ENCODE measurements around the gene SMIM14. TPM values are rescaled to one million over a fixed set of nuclear protein-coding genes. Genes with fewer than 3 reads are reported as not detected.

The SMIM14 gene
- total RNA-seq, 3 donors from 2014 or later (not counting 1 experiment from before 2014, with no cell fraction given) = 12.6 to 21.8 (median 15.2) TPM

GRCh38 chr4:39502019-39502663, 136.5 kb downstream of the SMIM14 start:
- Histone ChIP-seq H3K36me3 (ENCODE audit: control insufficient read depth, insufficient read depth, low read length) (peaks cover 50% of the 10 kb centered on the region), H3K4me1 (ENCODE audit: control insufficient read depth, insufficient read depth, low read length) (no peaks in the 10 kb centered on the region), H3K4me3 (ENCODE audit: low read length) (no peak overlapping the region), H3K27me3 (ENCODE audit: control insufficient read depth, insufficient read depth, low read length) (no peaks in the 10 kb centered on the region), H3K9me3 (ENCODE audit: control insufficient read depth, insufficient read depth, low read length) (no peaks in the 10 kb centered on the region), H3K27ac (ENCODE audit: low read length) (no peak overlapping the region)
- no peak for TF ChIP-seq CTCF (IDR thresholded peaks at IDR 0.05)
- intact Hi-C loops (cut with micrococcal nuclease) = no loop called here
- Mint-ChIP-seq H3K9me3 (no peaks in the 10 kb centered on the region), H3K27ac (no peak overlapping the region), H3K27me3 (ENCODE audit: low read depth in 2 of 2) (no peaks in the 10 kb centered on the region), H3K36me3 (peaks cover 19% of the 10 kb centered on the region), H3K4me1 (no peaks in the 10 kb centered on the region), H3K4me3 (no peak overlapping the region)
- DNase-seq (no peak), ATAC-seq (no peak)

- H3K4me3 ChIP-seq (ENCODE audit: low read length) = no peak overlapping the region
- Mint-ChIP-seq H3K27me3 (ENCODE audit: low read depth in 2 of 2) (no peaks in the 10 kb centered on the region), H3K27ac (no peak overlapping the region), H3K9me3 (no peaks in the 10 kb centered on the region), H3K4me1 (no peaks in the 10 kb centered on the region), H3K4me3 (no peak overlapping the region), H3K36me3 (peaks cover 6% of the 10 kb centered on the region)
- H3K4me1 ChIP-seq (ENCODE audit: control insufficient read depth, insufficient read depth, low read length) = no peaks in the 10 kb centered on the region
- H3K27ac ChIP-seq (ENCODE audit: low read length) = no peak overlapping the region
- ATAC-seq = no peak
- no peaks in the 10 kb centered on the region for H3K9me3 ChIP-seq (ENCODE audit: control insufficient read depth, insufficient read depth, low read length)
- TF ChIP-seq CTCF (IDR thresholded peaks at IDR 0.05) = no peak
- no peaks in the 10 kb centered on the region for H3K27me3 ChIP-seq (ENCODE audit: control insufficient read depth, insufficient read depth, low read length)
- intact Hi-C loops (cut with micrococcal nuclease) = no loop called here
- peaks cover 24% of the 10 kb centered on the region for H3K36me3 ChIP-seq (ENCODE audit: control insufficient read depth, insufficient read depth, low read length)
- no peak for DNase-seq
Measured at GRCh38 chr4:39498727-39499020, 140.0 kb downstream of the SMIM14 start.

DNA sequence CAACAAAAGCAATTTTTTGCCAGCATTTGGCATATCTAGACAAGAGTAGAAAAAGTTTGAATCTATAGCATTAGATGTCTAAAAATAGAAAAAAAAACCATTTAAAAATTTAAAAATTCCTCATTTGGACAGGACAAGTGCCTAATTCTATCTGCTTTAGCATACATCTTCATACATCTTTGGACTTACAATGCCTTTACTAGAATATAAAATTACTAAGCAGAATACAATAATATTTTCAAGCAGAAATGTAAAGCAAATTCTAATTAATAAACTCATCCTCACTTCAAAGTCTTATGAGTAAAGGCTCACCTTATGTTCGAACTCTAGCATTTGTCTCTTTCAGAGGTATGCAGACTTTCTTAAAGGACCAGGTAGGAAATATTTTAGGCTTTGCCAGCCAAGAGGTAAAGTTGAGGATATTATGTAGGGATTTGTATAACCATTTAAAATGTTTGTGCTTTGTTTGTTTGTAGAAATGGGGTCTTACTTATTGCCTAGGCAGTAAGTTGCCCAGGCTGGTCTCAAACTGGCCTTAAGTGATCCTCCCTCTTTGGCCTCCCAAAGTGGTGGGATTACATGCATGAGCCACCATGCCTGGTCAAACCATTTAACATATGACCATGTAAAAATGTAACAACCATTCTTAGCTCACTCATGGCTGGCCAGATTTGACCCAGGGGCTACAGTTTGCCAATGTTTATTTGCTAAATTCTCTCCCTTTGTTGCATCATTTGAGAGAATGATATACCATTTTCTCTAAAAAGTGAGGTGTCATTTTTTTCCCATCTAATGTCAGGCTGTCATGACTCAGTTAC, 140.5 kb downstream of the SMIM14 start:
- H3K4me1 ChIP-seq (ENCODE audit: control insufficient read depth, insufficient read depth, low read length) = no peaks in the 10 kb centered on the region
- 100% methylated on average over 1 of the region's 1 CpG for WGBS (ENCODE audit: insufficient coverage)
- H3K27ac ChIP-seq (ENCODE audit: low read length) = no peak overlapping the region
- Mint-ChIP-seq H3K4me3 (no peak overlapping the region), H3K4me1 (no peaks in the 10 kb centered on the region), H3K36me3 (peaks cover 6% of the 10 kb centered on the region), H3K27me3 (ENCODE audit: low read depth in 2 of 2) (no peaks in the 10 kb centered on the region), H3K9me3 (no peaks in the 10 kb centered on the region), H3K27ac (no peak overlapping the region)
- H3K36me3 ChIP-seq (ENCODE audit: control insufficient read depth, insufficient read depth, low read length) = peaks cover 19% of the 10 kb centered on the region
- DNase-seq (no peak), ATAC-seq (no peak)
- H3K4me3 ChIP-seq (ENCODE audit: low read length) = no peak overlapping the region
- no peaks in the 10 kb centered on the region for H3K27me3 ChIP-seq (ENCODE audit: control insufficient read depth, insufficient read depth, low read length)
- TF ChIP-seq CTCF (IDR thresholded peaks at IDR 0.05) = no peak
- no peaks in the 10 kb centered on the region for H3K9me3 ChIP-seq (ENCODE audit: control insufficient read depth, insufficient read depth, low read length)
- intact Hi-C loops (cut with micrococcal nuclease) = no loop called here

Other genes starting within 250 kb of the SMIM14 start
- under 1 TPM; 0.07 to 0.16 (median 0.10) TPM for gene KLB, start 231.9 kb downstream of the SMIM14 start, total RNA-seq
- 1,000 to 10,000 TPM in 1 of 3 donors, 100 to 1,000 TPM in 2; 848 to 1,179 (median 853) TPM for gene RPL9, start 179.9 kb downstream of the SMIM14 start, total RNA-seq
- gene LIAS, start 179.8 kb downstream of the SMIM14 start, total RNA-seq = 10 to 100 TPM; 10.6 to 14.3 (median 11.9) TPM
- 10 to 100 TPM; 12.2 to 14.8 (median 13.6) TPM for gene UGDH, start 111.4 kb downstream of the SMIM14 start, total RNA-seq
- gene UBE2K, start 59.3 kb upstream of the SMIM14 start, total RNA-seq = 10 to 100 TPM; 38.0 to 53.9 (median 43.6) TPM

All from natural killer cell (primary cell).